GM12873 (cell line): ENCODE results near the gene ISCU.

Experiments used
- TF ChIP-seq, protein P1 (sequence below): IDR thresholded peaks from 2 replicates; pipeline ENCODE4 v1.5.1; 2012; ENCODE audit warnings: low read depth, mild to moderate bottlenecking, moderate library complexity, low read length, control low read depth; ENCODE audit not compliant: insufficient read depth; ENCODE audit errors: missing control alignments

ISCU gene

GRCh38 chr12:108605690-108606406, 43.5 kb downstream of the ISCU start:
- TF ChIP-seq, protein P1, sequence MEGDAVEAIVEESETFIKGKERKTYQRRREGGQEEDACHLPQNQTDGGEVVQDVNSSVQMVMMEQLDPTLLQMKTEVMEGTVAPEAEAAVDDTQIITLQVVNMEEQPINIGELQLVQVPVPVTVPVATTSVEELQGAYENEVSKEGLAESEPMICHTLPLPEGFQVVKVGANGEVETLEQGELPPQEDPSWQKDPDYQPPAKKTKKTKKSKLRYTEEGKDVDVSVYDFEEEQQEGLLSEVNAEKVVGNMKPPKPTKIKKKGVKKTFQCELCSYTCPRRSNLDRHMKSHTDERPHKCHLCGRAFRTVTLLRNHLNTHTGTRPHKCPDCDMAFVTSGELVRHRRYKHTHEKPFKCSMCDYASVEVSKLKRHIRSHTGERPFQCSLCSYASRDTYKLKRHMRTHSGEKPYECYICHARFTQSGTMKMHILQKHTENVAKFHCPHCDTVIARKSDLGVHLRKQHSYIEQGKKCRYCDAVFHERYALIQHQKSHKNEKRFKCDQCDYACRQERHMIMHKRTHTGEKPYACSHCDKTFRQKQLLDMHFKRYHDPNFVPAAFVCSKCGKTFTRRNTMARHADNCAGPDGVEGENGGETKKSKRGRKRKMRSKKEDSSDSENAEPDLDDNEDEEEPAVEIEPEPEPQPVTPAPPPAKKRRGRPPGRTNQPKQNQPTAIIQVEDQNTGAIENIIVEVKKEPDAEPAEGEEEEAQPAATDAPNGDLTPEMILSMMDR = no peak

GRCh38 chr12:108606492-108606891, 44.1 kb downstream of the ISCU start:
- TF ChIP-seq, protein P1 = no peak

GRCh38 chr12:108607981-108608600, 45.7 kb downstream of the ISCU start:
- TF ChIP-seq, protein P1 = no peak

GRCh38 chr12:108608616-108609015, 46.2 kb downstream of the ISCU start:
- TF ChIP-seq, protein P1 = no peak

GRCh38 chr12:108609537-108610335, 47.3 kb downstream of the ISCU start:
- TF ChIP-seq, protein P1 = no peak

GRCh38 chr12:108610336-108610815, 48.0 kb downstream of the ISCU start:
- TF ChIP-seq, protein P1 = no peak
